OCI-LY7 (cell line): ENCODE measurements around the gene JPH3. TPM values are rescaled to one million over a fixed set of nuclear protein-coding genes. Genes with fewer than 3 reads are reported as not detected.

Experiments
- BruUV-seq: library from RNA; stranded (reverse); fragments of 400-500 nt; replicated peaks from 2 replicates; lab custom pipeline; 2021; lab: Mats Ljungman, UMichigan
- CTCF ChIA-PET: fragments of 300-600 bp; sonication (Branson Sonifier 250); formaldehyde crosslinking; loops from one replicate; lab custom pipeline; 2022; ENCODE audit warnings: antibody characterized with exemption; ENCODE audit not compliant: unreplicated experiment; lab: Charles Lee
- POLR2A ChIA-PET: fragments of 300-600 bp; sonication (Branson Sonifier 250); formaldehyde crosslinking; loops from one replicate; lab custom pipeline; 2022; ENCODE audit warnings: antibody characterized with exemption; lab: Charles Lee
- DNase-seq: peaks from one replicate; pipeline ENCODE4 v3.0.0-alpha.2; 2015; ENCODE audit warnings: low spot score
- H2AFZ ChIP-seq: fragments of 200-600 bp; sonication (generic), shearing (Covaris generic); 2 replicates; pipeline ENCODE4 v1.6.1; 2014; ENCODE audit warnings: mild to moderate bottlenecking, antibody characterized with exemption, low read length, moderate library complexity
- H3K27ac ChIP-seq: fragments of 200-600 bp; sonication (generic); 2 replicates; pipeline ENCODE4 v1.5.1; 2014; ENCODE audit warnings: mixed run types, low read depth, mild to moderate bottlenecking, moderate library complexity, low read length, inconsistent platforms; ENCODE audit not compliant: poor library complexity, severe bottlenecking
- H3K36me3 ChIP-seq: fragments of 200-600 bp; sonication (generic); 2 replicates; pipeline ENCODE4 v1.6.1; 2014; ENCODE audit warnings: mild to moderate bottlenecking, antibody characterized with exemption, low read length, moderate library complexity, mixed read lengths; ENCODE audit not compliant: insufficient read depth
- H3K4me1 ChIP-seq: fragments of 200-600 bp; sonication (generic); 2 replicates; pipeline ENCODE4 v1.5.1; 2014; ENCODE audit warnings: mild to moderate bottlenecking, low read length; ENCODE audit not compliant: insufficient read depth, poor library complexity, severe bottlenecking
- H3K4me2 ChIP-seq: fragments of 200-600 bp; sonication (generic); 2 replicates; pipeline ENCODE4 v1.6.1; 2014; ENCODE audit warnings: mild to moderate bottlenecking, low read length
- H3K4me3 ChIP-seq: fragments of 200-600 bp; sonication (generic); 2 replicates; pipeline ENCODE4 v1.5.1; 2014; ENCODE audit warnings: mild to moderate bottlenecking, low read depth, low read length; ENCODE audit not compliant: poor library complexity, severe bottlenecking
- H3K79me2 ChIP-seq: fragments of 200-600 bp; sonication (generic); 2 replicates; pipeline ENCODE4 v1.6.1; 2016; ENCODE audit warnings: low read depth, mild to moderate bottlenecking, low read length, moderate library complexity, mixed read lengths; ENCODE audit not compliant: insufficient read depth
- H3K9me2 ChIP-seq: fragments of 200-600 bp; sonication (generic); 2 replicates; pipeline ENCODE4 v1.6.1; 2016; ENCODE audit warnings: mild to moderate bottlenecking, low read length, mixed read lengths; ENCODE audit not compliant: insufficient read depth
- H3K9me3 ChIP-seq: fragments of 200-600 bp; sonication (generic); 2 replicates; pipeline ENCODE4 v1.6.1; 2014; ENCODE audit warnings: mild to moderate bottlenecking, mixed run types, low read length, mixed read lengths
- H4K20me1 ChIP-seq: fragments of 200-600 bp; sonication (generic); 2 replicates; pipeline ENCODE4 v1.6.1; 2014; ENCODE audit warnings: mild to moderate bottlenecking, antibody characterized with exemption, low read length, moderate library complexity, mixed read lengths; ENCODE audit not compliant: insufficient read depth
- CTCF ChIP-seq: fragments of 200-600 bp; sonication (generic); conservative IDR thresholded peaks from 2 replicates; pipeline ENCODE4 v1.5.1; 2014; ENCODE audit warnings: mild to moderate bottlenecking, antibody characterized with exemption, low read length, moderate library complexity, mixed read lengths
- EZH2phosphoT487 ChIP-seq: fragments of 200-600 bp; sonication (generic); IDR thresholded peaks from 2 replicates; pipeline ENCODE4 v1.6.1; 2018; ENCODE audit warnings: low read depth, borderline replicate concordance, mild to moderate bottlenecking, mixed run types, antibody characterized with exemption, low read length, moderate library complexity, mixed read lengths
- intact Hi-C: fragments of 100-400 bp; cut with micrococcal nuclease; formaldehyde crosslinking; loops from one replicate; pipeline ENCODE4 v1.10.0; 2022; ENCODE audit not compliant: unreplicated experiment
- total RNA-seq, 2 experiments: library from RNA; depleted of rRNA in 1 of 2; stranded (reverse); fragments of >200 nt in 1 of 2; shearing (Covaris generic) in 1 of 2; gene quantifications; 2 replicates each; pipeline ENCODE4 v1.2.3, GENCODE V29; 2014 to 2022

Gene JPH3
- total RNA-seq, 2 experiments from 2014 or later = not detected

GRCh38 chr16:87658564-87659225, 56.4 kb downstream of the JPH3 start:
- no peak for DNase-seq
- Histone ChIP-seq H3K9me3 (no peaks in the 10 kb centered on the region), H3K4me3 (no peak overlapping the region), H3K36me3 (no peaks in the 10 kb centered on the region), H2AFZ (no peak overlapping the region), H3K27ac (no peak overlapping the region), H3K4me1 (peaks cover 5% of the 10 kb centered on the region), H4K20me1 (no peaks in the 10 kb centered on the region), H3K79me2 (no peaks in the 10 kb centered on the region), H3K9me2 (no peaks in the 10 kb centered on the region), H3K4me2 (no peak overlapping the region)
- ChIA-PET CTCF (no interaction called here), POLR2A (no interaction called here)
- TF ChIP-seq EZH2phosphoT487 = no peak
- no peak for TF ChIP-seq CTCF
- BruUV-seq = no TSS peak
- intact Hi-C loops = no loop called here

- Histone ChIP-seq H3K4me3 (no peak overlapping the region), H3K27ac (no peak overlapping the region), H3K36me3 (no peaks in the 10 kb centered on the region), H3K9me2 (no peaks in the 10 kb centered on the region), H4K20me1 (no peaks in the 10 kb centered on the region), H3K9me3 (no peaks in the 10 kb centered on the region), H3K4me1 (no peaks in the 10 kb centered on the region), H3K4me2 (no peak overlapping the region), H2AFZ (no peak overlapping the region), H3K79me2 (no peaks in the 10 kb centered on the region)
- intact Hi-C loops = no loop called here
- peak; percentile 55 for DNase-seq
- TF ChIP-seq EZH2phosphoT487 (no peak), CTCF (peak; percentile 40; the same call in 1 of the 2 replicates)
- ChIA-PET CTCF (no interaction called here), POLR2A (no interaction called here)
- BruUV-seq = no TSS peak
Observed at GRCh38 chr16:87661561-87661960, 59.3 kb downstream of the JPH3 start.
